Neuronal stem cell (in vitro differentiated cells): ENCODE measurements around the gene COX6B1.

Experiments
- DNase-seq: peaks from one replicate; pipeline ENCODE4 v3.0.0-alpha.2; 2013; ENCODE audit warnings: low spot score
- H2AFZ ChIP-seq: one replicate; pipeline ENCODE4 v1.6.1; 2013; ENCODE audit warnings: mild to moderate bottlenecking, low read length, inconsistent platforms
- H2AK5ac ChIP-seq: 2 replicates; pipeline ENCODE4 v1.6.1; 2013; ENCODE audit warnings: low read depth, mild to moderate bottlenecking, inconsistent platforms, low read length, moderate library complexity, mixed read lengths
- H2BK120ac ChIP-seq: 2 replicates; pipeline ENCODE4 v1.6.1; 2013; ENCODE audit warnings: low read depth, mild to moderate bottlenecking, inconsistent platforms, low read length, moderate library complexity, mixed read lengths
- H2BK12ac ChIP-seq: one replicate; pipeline ENCODE4 v1.6.1; 2013; ENCODE audit warnings: low read length, inconsistent platforms
- H2BK15ac ChIP-seq: 2 replicates; pipeline ENCODE4 v1.6.1; 2013; ENCODE audit warnings: mild to moderate bottlenecking, low read length, inconsistent platforms, mixed read lengths
- H2BK5ac ChIP-seq: one replicate; pipeline ENCODE4 v1.6.1; 2013; ENCODE audit warnings: inconsistent platforms, mild to moderate bottlenecking, low read length, moderate library complexity
- H3K14ac ChIP-seq: one replicate; pipeline ENCODE4 v1.6.1; 2013; ENCODE audit warnings: low read length, inconsistent platforms
- H3K18ac ChIP-seq: 2 replicates; pipeline ENCODE4 v1.6.1; 2013; ENCODE audit warnings: low read length, inconsistent platforms
- H3K23ac ChIP-seq: 2 replicates; pipeline ENCODE4 v1.6.1; 2013; ENCODE audit warnings: low read depth, mild to moderate bottlenecking, mixed read lengths, low read length, inconsistent platforms; ENCODE audit not compliant: poor library complexity
- H3K27ac ChIP-seq: replicated peaks from 3 replicates; pipeline ENCODE4 v1.5.1; 2013; ENCODE audit warnings: low read length, inconsistent platforms
- H3K27me3 ChIP-seq, 3 experiments: 2 replicates each; pipeline ENCODE4 v1.6.1; 2013; ENCODE audit warnings: low read length in 3 of 3, mild to moderate bottlenecking in 2 of 3, inconsistent platforms in 1 of 3, low read depth in 1 of 3, mixed read lengths in 1 of 3, moderate library complexity in 1 of 3; ENCODE audit not compliant: control insufficient read depth in 3 of 3, insufficient read depth in 3 of 3
- H3K36me3 ChIP-seq, 2 donors: replicated peaks in 1 of 2; 2 replicates each; pipeline ENCODE4 v1.6.1; 2013; ENCODE audit warnings: low read length in 2 of 2; ENCODE audit not compliant: control insufficient read depth in 2 of 2, insufficient read depth in 2 of 2
- H3K4ac ChIP-seq: 2 replicates; pipeline ENCODE4 v1.6.1; 2013; ENCODE audit warnings: inconsistent platforms, mild to moderate bottlenecking, low read length, moderate library complexity
- H3K4me1 ChIP-seq, 2 donors: 1 replicate in 1 of 2; 2 replicates in 1 of 2; pipeline ENCODE4 v1.6.1; 2013; ENCODE audit warnings: low read length in 2 of 2, low read depth in 1 of 2; ENCODE audit not compliant: control insufficient read depth in 2 of 2, insufficient read depth in 1 of 2
- H3K4me2 ChIP-seq: one replicate; pipeline ENCODE4 v1.6.1; 2013; ENCODE audit warnings: mild to moderate bottlenecking, low read length, inconsistent platforms; ENCODE audit not compliant: insufficient read depth, poor library complexity, severe bottlenecking
- H3K4me3 ChIP-seq, 2 donors: 2 replicates each; pipeline ENCODE4 v1.5.1; 2013; ENCODE audit warnings: low read length in 2 of 2, mild to moderate bottlenecking in 2 of 2, inconsistent platforms in 1 of 2, moderate library complexity in 1 of 2
- H3K79me1 ChIP-seq: one replicate; pipeline ENCODE4 v1.6.1; 2013; ENCODE audit warnings: low read depth, mild to moderate bottlenecking, inconsistent platforms, low read length, moderate library complexity
- H3K9ac ChIP-seq: one replicate; pipeline ENCODE4 v1.6.1; 2013; ENCODE audit warnings: mild to moderate bottlenecking, low read depth, low read length, inconsistent platforms; ENCODE audit not compliant: poor library complexity
- H3K9me3 ChIP-seq, 2 donors: replicated peaks in 1 of 2; 2 replicates each; pipeline versions ENCODE3 to v1.6.1; 2013; ENCODE audit warnings: low read length in 2 of 2, mild to moderate bottlenecking in 2 of 2, inconsistent platforms in 1 of 2, low read depth in 1 of 2, mixed read lengths in 1 of 2, moderate library complexity in 1 of 2; ENCODE audit not compliant: control insufficient read depth in 2 of 2, insufficient read depth in 1 of 2
- H4K8ac ChIP-seq: one replicate; pipeline ENCODE4 v1.6.1; 2013; ENCODE audit warnings: low read depth, mild to moderate bottlenecking, inconsistent platforms, low read length, moderate library complexity
- H4K91ac ChIP-seq: one replicate; pipeline ENCODE4 v1.6.1; 2013; ENCODE audit warnings: low read length, low read depth, mild to moderate bottlenecking, inconsistent platforms; ENCODE audit not compliant: poor library complexity
- WGBS, 2 donors: extraction: QIAGEN DNeasy Blood & Tissue Kit; methylation state at CpG; one replicate each; pipeline ENCODE4 v1.1.7; 2013; ENCODE audit warnings: missing lambda C conversion rate in 2 of 2, mixed read lengths in 1 of 2; ENCODE audit not compliant: insufficient read length in 2 of 2, insufficient replicate concordance in 1 of 2; ENCODE audit errors: extremely low coverage in 2 of 2; 5-methylcytosine and 5-hydroxymethylcytosine counted together

Gene COX6B1

GRCh38 chr19:35607661-35608060 lies 40.5 kb upstream of the COX6B1 start:
- Histone ChIP-seq H2BK15ac (no peak overlapping the region), H3K9me3 (peaks cover 0 to 3% of the 10 kb centered on the region in 2 donors), H2AK5ac (no peak overlapping the region), H2BK12ac (no peak overlapping the region), H3K9ac (no peak overlapping the region), H3K79me1 (peaks cover under 1% of the 10 kb centered on the region), H2AFZ (no peak overlapping the region), H3K18ac (no peak overlapping the region), H3K4me2 (no peak overlapping the region), H3K27me3 (peaks cover 0 to 2% (median 0%) of the 10 kb centered on the region in 3 experiments), H3K4ac (no peak overlapping the region), H3K36me3 (no peaks in the 10 kb centered on the region), H4K8ac (no peak overlapping the region), H4K91ac (no peak overlapping the region), H2BK120ac (no peak overlapping the region), H3K27ac (no peak overlapping the region), H3K4me3 (no peak overlapping the region), H3K14ac (no peak overlapping the region), H3K4me1 (no peaks in the 10 kb centered on the region), H2BK5ac (no peak overlapping the region), H3K23ac (no peak overlapping the region)
- no peak for DNase-seq
- WGBS, 2 donors, result no CpG with 5 or more reads among the region's 3 CpGs

DNA sequence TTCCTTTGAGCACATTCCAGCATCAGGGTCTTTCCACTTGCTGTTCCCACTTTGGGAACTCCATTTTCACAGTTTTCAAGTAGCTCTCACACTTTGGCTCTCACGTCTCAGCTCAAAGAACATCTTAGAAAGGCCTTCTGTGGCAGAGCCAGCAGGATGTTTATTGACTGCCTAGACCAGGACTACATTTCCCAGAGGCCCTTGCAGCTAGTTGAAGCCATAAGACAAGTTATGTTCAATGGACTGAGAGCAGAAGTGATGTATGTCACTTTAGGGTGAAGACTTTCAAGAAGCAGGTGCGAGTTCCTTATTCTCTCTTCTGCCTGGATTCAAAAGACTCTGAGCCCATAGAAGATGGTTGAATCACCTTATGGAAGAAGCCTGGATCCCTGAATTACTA lies 39.9 kb upstream of the COX6B1 start:
- Histone ChIP-seq H3K79me1 (peaks cover 4% of the 10 kb centered on the region), H2BK120ac (no peak overlapping the region), H4K91ac (no peak overlapping the region), H2BK5ac (no peak overlapping the region), H3K9ac (no peak overlapping the region), H3K4me1 (peaks cover 0 to 2% of the 10 kb centered on the region in 2 donors), H2BK15ac (no peak overlapping the region), H2BK12ac (no peak overlapping the region), H2AFZ (no peak overlapping the region), H3K14ac (no peak overlapping the region), H4K8ac (no peak overlapping the region), H2AK5ac (no peak overlapping the region), H3K27me3 (peaks cover 0 to 2% (median 0%) of the 10 kb centered on the region in 3 experiments), H3K36me3 (no peaks in the 10 kb centered on the region), H3K18ac (no peak overlapping the region), H3K27ac (no peak overlapping the region), H3K4me3 (no peak overlapping the region), H3K4ac (no peak overlapping the region), H3K4me2 (no peak overlapping the region), H3K23ac (no peak overlapping the region), H3K9me3 (peaks cover 0 to 3% of the 10 kb centered on the region in 2 donors)
- DNase-seq, result no peak
- no CpG with 5 or more reads among the region's 2 CpGs for WGBS, 2 donors

GRCh38 chr19:35609851-35610353 lies 38.2 kb upstream of the COX6B1 start:
- no peak overlapping the region for H3K23ac ChIP-seq
- whole genome bisulfite sequencing, 2 donors, result no CpG with 5 or more reads among the region's 6 CpGs
- H4K8ac ChIP-seq, result no peak overlapping the region
- H3K36me3 ChIP-seq, result peaks cover 3 to 11% of the 10 kb centered on the region in 2 donors
- no peak overlapping the region for H2BK15ac ChIP-seq
- no peak overlapping the region for H3K27ac ChIP-seq
- H3K4me2 ChIP-seq, result no peak overlapping the region
- DNase-seq, result no peak
- H3K18ac ChIP-seq, result no peak overlapping the region
- peaks cover 0 to 3% of the 10 kb centered on the region in 2 donors for H3K9me3 ChIP-seq
- no peak overlapping the region for H2AFZ ChIP-seq
- H2BK5ac ChIP-seq, result no peak overlapping the region
- no peak overlapping the region for H3K14ac ChIP-seq
- H3K79me1 ChIP-seq, result peaks cover 4% of the 10 kb centered on the region
- H3K27me3 ChIP-seq, result no peaks in the 10 kb centered on the region
- H3K4me3 ChIP-seq, result no peak overlapping the region
- no peak overlapping the region for H2AK5ac ChIP-seq
- H3K9ac ChIP-seq, result no peak overlapping the region
- no peak overlapping the region for H2BK12ac ChIP-seq
- no peak overlapping the region for H3K4ac ChIP-seq
- H2BK120ac ChIP-seq, result no peak overlapping the region
- no peak overlapping the region for H4K91ac ChIP-seq
- peaks cover 0 to 2% of the 10 kb centered on the region in 2 donors for H3K4me1 ChIP-seq

GRCh38 chr19:35612224-35612558 lies 35.9 kb upstream of the COX6B1 start:
- H3K14ac ChIP-seq, result no peak overlapping the region
- H3K79me1 ChIP-seq, result peaks cover 4% of the 10 kb centered on the region
- no peak overlapping the region for H2BK120ac ChIP-seq
- no peak overlapping the region for H2BK15ac ChIP-seq
- H4K91ac ChIP-seq, result no peak overlapping the region
- H3K27ac ChIP-seq, result no peak overlapping the region
- no peak overlapping the region for H4K8ac ChIP-seq
- no CpG with 5 or more reads among the region's 9 CpGs for WGBS, 2 donors
- no peaks in the 10 kb centered on the region for H3K27me3 ChIP-seq
- peaks cover 0 to 3% of the 10 kb centered on the region in 2 donors for H3K9me3 ChIP-seq
- no peak overlapping the region for H2BK5ac ChIP-seq
- H3K4me1 ChIP-seq, result peaks cover 0 to 2% of the 10 kb centered on the region in 2 donors
- no peak overlapping the region for H2AK5ac ChIP-seq
- H3K9ac ChIP-seq, result peak overlapping the region; percentile 54
- H2AFZ ChIP-seq, result peak overlapping the region; percentile 96
- DNase-seq, result peak; percentile 9
- H2BK12ac ChIP-seq, result no peak overlapping the region
- no peak overlapping the region for H3K4ac ChIP-seq
- peak overlapping the region in 1 of 2 donors; percentile 88 for H3K4me3 ChIP-seq
- H3K36me3 ChIP-seq, result peaks cover 15 to 28% of the 10 kb centered on the region in 2 donors
- no peak overlapping the region for H3K4me2 ChIP-seq
- no peak overlapping the region for H3K23ac ChIP-seq
- H3K18ac ChIP-seq, result no peak overlapping the region
